GM12874 (cell line): Measurements from ENCODE around the gene MAP4.

Experiments
- TF ChIP-seq, protein P1 (sequence below): IDR thresholded peaks from 2 replicates; pipeline ENCODE4 v1.5.1; 2011; ENCODE audit warnings: low read depth, mild to moderate bottlenecking, control low read depth, low read length, moderate library complexity; ENCODE audit not compliant: insufficient read depth

Gene MAP4

DNA sequence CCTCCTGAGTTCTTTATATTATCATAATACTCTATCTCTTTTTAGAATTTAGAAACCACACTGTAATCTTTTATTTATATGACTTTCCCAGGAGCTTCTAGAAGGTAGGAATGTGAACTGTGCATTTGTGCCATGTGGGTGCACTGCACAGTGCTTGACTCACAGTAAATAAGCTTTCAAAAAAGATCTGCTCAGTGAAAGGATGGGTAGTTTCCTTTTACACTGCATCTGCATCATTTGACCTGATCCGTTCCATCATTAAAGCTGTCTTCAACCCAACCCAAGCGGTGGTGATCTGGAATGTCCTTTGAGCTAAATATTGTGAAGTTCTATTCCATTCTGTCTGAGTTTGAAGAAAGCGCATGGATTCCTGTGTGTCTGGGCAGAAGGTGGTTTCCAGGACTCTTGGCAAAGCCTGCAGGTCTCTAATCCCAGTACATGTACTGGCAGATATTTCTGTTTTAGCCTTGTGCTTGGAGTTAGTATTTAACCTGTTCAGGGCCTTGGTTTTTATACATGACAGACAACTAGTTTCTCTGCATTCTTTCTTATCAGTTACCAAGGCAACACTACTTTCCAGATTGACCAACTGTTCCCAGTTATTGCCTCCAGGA, 116.6 kb downstream of the MAP4 start:
- TF ChIP-seq, protein P1, sequence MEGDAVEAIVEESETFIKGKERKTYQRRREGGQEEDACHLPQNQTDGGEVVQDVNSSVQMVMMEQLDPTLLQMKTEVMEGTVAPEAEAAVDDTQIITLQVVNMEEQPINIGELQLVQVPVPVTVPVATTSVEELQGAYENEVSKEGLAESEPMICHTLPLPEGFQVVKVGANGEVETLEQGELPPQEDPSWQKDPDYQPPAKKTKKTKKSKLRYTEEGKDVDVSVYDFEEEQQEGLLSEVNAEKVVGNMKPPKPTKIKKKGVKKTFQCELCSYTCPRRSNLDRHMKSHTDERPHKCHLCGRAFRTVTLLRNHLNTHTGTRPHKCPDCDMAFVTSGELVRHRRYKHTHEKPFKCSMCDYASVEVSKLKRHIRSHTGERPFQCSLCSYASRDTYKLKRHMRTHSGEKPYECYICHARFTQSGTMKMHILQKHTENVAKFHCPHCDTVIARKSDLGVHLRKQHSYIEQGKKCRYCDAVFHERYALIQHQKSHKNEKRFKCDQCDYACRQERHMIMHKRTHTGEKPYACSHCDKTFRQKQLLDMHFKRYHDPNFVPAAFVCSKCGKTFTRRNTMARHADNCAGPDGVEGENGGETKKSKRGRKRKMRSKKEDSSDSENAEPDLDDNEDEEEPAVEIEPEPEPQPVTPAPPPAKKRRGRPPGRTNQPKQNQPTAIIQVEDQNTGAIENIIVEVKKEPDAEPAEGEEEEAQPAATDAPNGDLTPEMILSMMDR = no peak

DNA sequence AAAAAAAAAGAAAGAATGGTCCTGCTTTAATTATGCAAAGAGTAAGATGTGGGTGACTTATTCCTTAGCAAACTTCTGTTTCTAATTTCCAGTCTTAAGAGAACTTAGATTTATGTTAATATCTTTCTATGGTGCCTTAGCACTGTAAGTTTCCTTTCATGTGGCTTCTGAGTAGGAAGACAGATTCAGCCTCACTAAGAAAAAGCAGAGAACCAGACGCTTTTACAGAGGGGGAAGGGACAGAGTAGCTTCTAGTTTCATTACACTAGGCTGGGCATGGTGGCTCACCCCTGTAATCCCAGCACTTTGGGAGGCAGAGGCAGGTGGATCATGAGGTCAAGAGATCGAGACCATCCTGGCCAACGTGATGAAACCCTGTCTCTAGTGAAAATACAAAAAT, 118.3 kb downstream of the MAP4 start:
- TF ChIP-seq, protein P1 = no peak

DNA sequence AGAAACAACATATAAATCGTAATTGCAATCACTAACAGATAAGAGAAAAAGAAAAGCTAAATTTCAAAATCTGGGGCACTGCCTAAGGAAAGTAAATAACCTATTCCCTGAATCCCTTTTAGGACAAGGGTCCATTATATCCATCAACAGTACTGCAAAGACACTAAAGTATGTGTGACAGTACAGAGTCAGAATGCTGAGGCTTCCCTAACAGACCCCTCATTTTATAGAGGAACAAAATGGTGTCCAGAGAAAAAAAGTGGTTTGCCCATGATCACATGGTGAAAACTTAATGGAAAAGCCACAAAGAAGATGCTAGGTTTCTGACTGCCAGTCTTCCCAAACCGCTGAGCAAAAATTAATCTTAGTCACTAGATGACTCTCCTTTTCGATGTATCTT, 119.5 kb downstream of the MAP4 start:
- TF ChIP-seq, protein P1 = no peak

DNA sequence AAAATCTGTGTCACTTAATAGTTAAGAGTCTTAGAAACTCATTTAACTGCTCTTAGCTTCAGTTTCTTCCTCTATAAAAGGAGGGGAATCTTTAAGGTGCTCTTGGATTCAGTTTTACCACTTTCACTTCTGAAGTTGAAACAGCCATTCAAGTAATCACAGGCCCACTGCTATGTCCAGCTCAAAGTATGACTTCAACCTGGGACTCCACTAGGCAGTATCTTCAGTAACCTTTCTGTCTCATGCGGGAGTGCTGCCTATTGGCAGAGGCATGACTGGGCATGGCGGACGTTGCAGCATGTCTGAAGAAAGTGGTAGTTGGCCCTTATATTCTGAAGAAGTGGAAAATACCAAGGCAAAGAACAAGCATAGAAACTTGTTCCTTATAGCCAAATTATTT, 121.0 kb downstream of the MAP4 start:
- TF ChIP-seq, protein P1 = no peak

DNA sequence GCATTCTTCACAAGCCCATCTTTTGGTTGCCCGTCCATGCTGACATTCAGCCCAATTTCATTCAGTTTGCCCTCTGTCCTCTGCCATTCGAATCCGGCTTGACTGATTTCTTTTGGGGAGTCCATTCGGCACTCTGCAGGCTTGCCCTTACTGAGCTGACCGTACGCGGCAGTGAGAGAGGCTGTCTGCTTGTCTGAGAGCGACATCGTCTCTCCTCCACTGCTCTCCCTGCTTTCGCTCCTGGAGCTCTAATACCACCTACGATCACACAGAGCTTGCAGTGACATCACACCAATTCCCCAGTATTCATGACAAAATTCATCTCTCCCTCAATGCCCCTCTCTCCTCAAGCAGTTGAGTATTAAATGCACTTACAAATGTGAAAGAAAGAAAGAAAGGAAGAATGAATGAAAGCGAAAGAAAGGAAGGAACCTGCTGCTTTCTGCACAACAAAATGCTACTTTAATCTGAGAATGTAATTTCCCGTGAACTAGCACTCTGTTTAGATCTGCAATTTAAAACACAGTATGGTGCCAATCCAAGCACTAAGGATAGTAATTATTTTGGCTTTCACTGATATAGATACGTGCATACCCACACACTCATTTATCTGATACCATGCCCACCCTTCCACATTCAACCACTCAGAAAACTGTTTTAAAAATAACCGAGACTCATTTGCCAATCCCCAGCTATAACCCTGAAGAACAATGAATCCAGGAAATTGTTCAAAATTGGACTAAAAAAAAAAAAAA, 123.8 kb downstream of the MAP4 start:
- TF ChIP-seq, protein P1 = no peak

DNA sequence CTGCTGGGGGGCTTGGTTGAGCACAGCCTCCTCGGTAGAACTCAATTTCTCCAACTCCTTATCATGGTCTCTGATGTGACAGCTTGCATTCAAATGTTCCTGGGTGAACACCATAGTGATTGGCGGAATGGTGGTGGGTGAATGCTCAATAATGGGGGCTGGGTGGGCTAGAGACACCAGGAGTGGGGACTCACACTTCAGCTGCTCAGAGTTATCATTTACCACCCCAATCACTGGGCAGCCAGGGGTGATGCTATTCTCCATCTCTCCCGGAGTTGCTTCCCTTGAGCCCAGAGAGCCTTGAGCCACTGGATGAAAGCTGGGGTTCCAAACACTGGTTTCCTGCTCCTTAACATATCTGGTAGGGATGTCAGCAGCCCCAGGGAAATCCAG, 124.6 kb downstream of the MAP4 start:
- TF ChIP-seq, protein P1 = no peak

DNA sequence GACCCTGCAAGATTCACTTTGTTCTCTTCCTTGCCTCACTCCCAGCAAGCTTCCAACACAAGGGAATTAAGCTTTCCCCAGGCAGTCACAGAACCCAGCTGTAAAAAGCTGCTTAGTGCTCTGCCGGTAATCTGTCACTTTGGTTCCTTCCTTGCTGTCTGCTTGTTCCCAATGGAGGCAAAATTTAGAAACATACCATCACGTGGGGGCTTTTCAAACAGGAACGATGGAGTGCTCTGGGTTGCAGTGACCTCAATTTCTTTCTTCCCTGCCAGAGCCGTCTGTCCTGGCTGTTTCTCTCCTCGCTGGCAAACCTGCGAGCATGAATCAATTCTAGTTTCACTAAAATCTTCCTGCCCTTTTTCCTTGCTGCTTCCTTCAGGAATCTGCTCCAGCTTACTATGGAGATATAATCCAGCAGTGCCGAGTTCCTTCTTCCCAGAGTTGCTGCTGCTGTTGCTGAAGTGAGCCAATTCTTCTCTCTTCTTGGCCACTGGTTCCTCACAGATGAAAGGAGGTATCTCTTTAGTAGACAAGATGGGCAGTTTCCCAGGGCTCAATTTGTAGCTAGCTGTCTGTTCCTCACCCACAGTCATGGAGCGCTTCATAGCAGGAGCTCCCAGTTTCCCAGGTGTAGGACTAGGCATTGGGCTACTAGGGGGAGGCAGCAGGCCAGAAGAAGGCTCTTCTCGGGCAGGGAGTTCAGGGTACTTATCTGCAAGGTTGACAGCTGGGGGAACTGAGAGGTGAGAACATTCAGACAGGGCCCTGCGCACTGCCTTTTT, 125.2 kb downstream of the MAP4 start:
- TF ChIP-seq, protein P1 = no peak
